Heart right ventricle (tissue), 16 donors: ENCODE results near the gene LGALS12. TPM values are rescaled to one million over a fixed set of nuclear protein-coding genes. Genes with fewer than 3 reads are reported as not detected.

Experiments
- ATAC-seq, 8 donors: fragments of 200-7000 bp; cut with Tn5 transposase; one replicate each; pipeline ENCODE4 v1.9.1; 2020; ENCODE audit warnings: mild to moderate bottlenecking in 8 of 8, moderate library complexity in 8 of 8, moderate number of reproducible peaks in 1 of 8
- DNase-seq, 2 donors: peaks; one replicate each; pipeline ENCODE4 v3.0.0-alpha.2; 2020
- H3K27ac ChIP-seq, 10 donors: fragments of 200-600 bp; sonication (generic) in 2 of 10; one replicate each; pipeline versions ENCODE4 v1.5.0 to v1.8.0; 2020 to 2022; ENCODE audit warnings: mild to moderate bottlenecking in 3 of 10
- H3K27me3 ChIP-seq, 7 donors: fragments of 200-600 bp; one replicate each; pipeline ENCODE4 v1.8.0; 2021 to 2022; ENCODE audit warnings: mild to moderate bottlenecking in 2 of 7
- H3K36me3 ChIP-seq, 9 donors: fragments of 200-600 bp; sonication (generic) in 1 of 9; one replicate each; pipeline versions ENCODE4 v1.5.0 to v1.8.0; 2020 to 2022; ENCODE audit warnings: mild to moderate bottlenecking in 2 of 9
- H3K4me1 ChIP-seq, 9 donors: fragments of 200-600 bp; sonication (generic) in 1 of 9; one replicate each; pipeline versions ENCODE4 v1.5.0 to v1.8.0; 2020 to 2022; ENCODE audit warnings: mild to moderate bottlenecking in 4 of 9
- H3K4me3 ChIP-seq, 10 donors: fragments of 200-600 bp; sonication (generic) in 2 of 10; one replicate each; pipeline versions ENCODE4 v1.5.0 to v1.8.0; 2020 to 2022; ENCODE audit warnings: mild to moderate bottlenecking in 7 of 10, moderate library complexity in 2 of 10
- H3K9me3 ChIP-seq, 11 donors: fragments of 200-600 bp in 10 of 11; sonication (generic) in 2 of 11; one replicate each; pipeline versions ENCODE4 v1.5.0 to v1.8.0; 2013 to 2022; ENCODE audit warnings: mild to moderate bottlenecking in 2 of 11, control low read depth in 1 of 11, moderate library complexity in 1 of 11
- WGBS, 2 donors: extraction: QIAGEN DNeasy Blood & Tissue Kit; methylation state at CpG; one replicate each; pipeline ENCODE4 v1.1.7; 2013; ENCODE audit warnings: inconsistent platforms in 1 of 2; 5-methylcytosine and 5-hydroxymethylcytosine counted together
- intact Hi-C, 10 donors: fragments of 100-400 bp; cut with DNase I; formaldehyde crosslinking; loops; one replicate each; pipeline versions ENCODE4 v1.11.1 to v1.14.2; 2022
- polyA plus RNA-seq, 2 donors: library from polyadenylated mRNA; stranded (reverse); fragments of 200-250 nt; gene quantifications; one replicate each; pipeline ENCODE4 v1.2.3, GENCODE V29; 2013
- total RNA-seq, 10 donors: library from RNA; stranded (reverse); fragmentation: NEBNext Ultra II Directional in 3 of 10; extraction: Animal tissue kit (Norgen Biotek cat#: 25700) in 3 of 10; gene quantifications; one replicate each; pipeline versions ENCODE4 v1.2.1 to v1.2.4, GENCODE V29; 2021 to 2023
- TF ChIP-seq, protein P1 (sequence below), 9 donors: fragments of 200-600 bp; sonication (generic) in 2 of 9; IDR thresholded peaks; one replicate each; pipeline versions ENCODE4 v1.5.0 to v1.8.0; 2021 to 2022; ENCODE audit warnings: antibody characterized with exemption in 9 of 9, mild to moderate bottlenecking in 5 of 9, moderate library complexity in 1 of 9
- donor health status: Arrhythmogenic right ventricular cardiomyopathy.
- donor health status: ischemic (EF 13 %, LVEDD 7.1; RV severe dilation, severe dysfunction).
- donor health status: healthy with polysubstance abuse.
- donor health status: DM: no; HTN: yes; CAD: no.
- donor health status: DM: no; HTN: no; CAD: no.
- donor health status: ischemic (EF 25% LVEDD 6.9; RV normal size, moderate dysfunction).
- donor health status: ischemic (EF 25% LVEDD 5.7; RV mildly dilated, moderate dysfunction).
- donor health status: healthy.
- donor health status: DM: yes; HTN: yes; CAD: no.
- donor health status: Ischemic cardiomyopathy.
- donor health status: ischemic (EF 35%, LVEDD 5.7; RV mildly dilated, moderate dysfunction).
- donor health status: nonischemic (EF 11% LVEDD 7.7; RV severe dilation, severe dysfunction).
- donor health status: DM: yes; HTN: yes; CAD: no.
- donor health status: PGD.
- donor health status: ischemic (EF 29% LVEDD 5.4; RV normal size, mild dysfunction).
- donor health status: nonischemic (EF 23%, LVEDD 6.1; RV moderate dilation, normal function).

Gene LGALS12
- total and polyA plus RNA-seq, 12 donors = 0.61 to 6.9 (median 1.2) TPM; not detected in 3

DNA sequence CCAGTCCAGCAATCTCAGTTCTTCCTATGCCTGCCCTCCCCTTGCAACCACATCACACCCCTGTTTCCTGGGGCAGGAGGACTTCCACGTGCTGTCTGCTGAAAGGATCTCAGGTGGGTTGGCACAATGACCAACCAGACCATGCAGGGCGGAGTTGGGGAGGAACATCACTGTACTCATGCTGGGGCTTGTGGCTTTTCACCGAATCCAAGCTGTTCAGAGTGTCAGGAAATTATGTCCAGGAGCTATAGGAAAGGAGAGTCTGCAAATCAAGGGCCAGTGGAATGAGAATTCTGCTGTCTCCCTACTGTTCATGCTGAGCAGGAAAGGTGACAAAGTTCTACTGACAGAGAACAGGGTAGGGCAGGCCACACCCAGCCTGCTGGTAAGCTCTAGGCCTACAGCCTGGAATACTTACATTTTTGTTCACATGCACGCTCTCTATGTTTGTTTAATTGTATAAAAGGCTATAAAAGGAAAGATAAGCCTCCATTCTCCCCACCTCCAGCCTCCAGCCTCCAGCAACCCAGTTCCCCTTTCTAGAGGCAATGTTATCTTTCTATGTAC is 59.0 kb downstream of the LGALS12 start:
- Histone ChIP-seq H3K9me3 (no peaks in the 10 kb centered on the region), H3K4me3 (no peak overlapping the region), H3K36me3 (no peaks in the 10 kb centered on the region), H3K27ac (no peak overlapping the region), H3K27me3 (no peaks in the 10 kb centered on the region), H3K4me1 (peaks cover 0 to 37% (median 12%) of the 10 kb centered on the region in 9 donors)
- intact Hi-C loops = loop anchor here in 1 of 10 donors (10.0 kb wide), 1 partner anchor 60 kb away; no protein-coding TSS in a partner anchor
- TF ChIP-seq, protein P1, sequence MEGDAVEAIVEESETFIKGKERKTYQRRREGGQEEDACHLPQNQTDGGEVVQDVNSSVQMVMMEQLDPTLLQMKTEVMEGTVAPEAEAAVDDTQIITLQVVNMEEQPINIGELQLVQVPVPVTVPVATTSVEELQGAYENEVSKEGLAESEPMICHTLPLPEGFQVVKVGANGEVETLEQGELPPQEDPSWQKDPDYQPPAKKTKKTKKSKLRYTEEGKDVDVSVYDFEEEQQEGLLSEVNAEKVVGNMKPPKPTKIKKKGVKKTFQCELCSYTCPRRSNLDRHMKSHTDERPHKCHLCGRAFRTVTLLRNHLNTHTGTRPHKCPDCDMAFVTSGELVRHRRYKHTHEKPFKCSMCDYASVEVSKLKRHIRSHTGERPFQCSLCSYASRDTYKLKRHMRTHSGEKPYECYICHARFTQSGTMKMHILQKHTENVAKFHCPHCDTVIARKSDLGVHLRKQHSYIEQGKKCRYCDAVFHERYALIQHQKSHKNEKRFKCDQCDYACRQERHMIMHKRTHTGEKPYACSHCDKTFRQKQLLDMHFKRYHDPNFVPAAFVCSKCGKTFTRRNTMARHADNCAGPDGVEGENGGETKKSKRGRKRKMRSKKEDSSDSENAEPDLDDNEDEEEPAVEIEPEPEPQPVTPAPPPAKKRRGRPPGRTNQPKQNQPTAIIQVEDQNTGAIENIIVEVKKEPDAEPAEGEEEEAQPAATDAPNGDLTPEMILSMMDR (IDR thresholded peaks at IDR 0.05) = no peak
- no peak for DNase-seq
- ATAC-seq = no peak
- 86 to 89% methylated on average over 4 of the region's 4 CpGs for WGBS, 2 donors

Other genes with a start within 250 kb of the LGALS12 start
- gene SLC22A9, start 136.3 kb upstream of the LGALS12 start, total RNA-seq = not detected
- gene SLC22A9, start 136.3 kb upstream of the LGALS12 start, polyA plus RNA-seq = not detected
- gene PLAAT5, start 14.9 kb upstream of the LGALS12 start, total RNA-seq = 1 to 10 TPM in 8 of 10 donors, under 1 TPM in 2; 0.69 to 7.2 (median 1.8) TPM
- 1 to 10 TPM in 1 of 2 donors, under 1 TPM in 1; 0.64 to 1.5 TPM for gene PLAAT5, start 14.9 kb upstream of the LGALS12 start, polyA plus RNA-seq
- 100 to 1,000 TPM in 1 of 10 donors, 10 to 100 TPM in 3, 1 to 10 TPM in 6; 3.3 to 565 (median 7.7) TPM for gene PLAAT4, start 30.7 kb downstream of the LGALS12 start, total RNA-seq
- 10 to 100 TPM; 10.1 to 11.7 TPM for gene PLAAT4, start 30.7 kb downstream of the LGALS12 start, polyA plus RNA-seq
- 1 to 10 TPM in 1 of 10 donors, under 1 TPM in 1, not detected in 8; 0.35 to 3.7 TPM for gene PLAAT2, start 57.3 kb downstream of the LGALS12 start, total RNA-seq
- not detected for gene PLAAT2, start 57.3 kb downstream of the LGALS12 start, polyA plus RNA-seq
- 100 to 1,000 TPM in 9 of 10 donors, 10 to 100 TPM in 1; 82.8 to 211 (median 137) TPM for gene PLAAT3, start 108.3 kb downstream of the LGALS12 start, total RNA-seq
- 100 to 1,000 TPM; 118 to 159 TPM for gene PLAAT3, start 108.3 kb downstream of the LGALS12 start, polyA plus RNA-seq
- gene ATL3, start 165.3 kb downstream of the LGALS12 start, total RNA-seq = 10 to 100 TPM in 8 of 10 donors, 1 to 10 TPM in 2; 8.5 to 22.2 (median 12.5) TPM
- 1 to 10 TPM; 5.9 to 7.3 TPM for gene ATL3, start 165.3 kb downstream of the LGALS12 start, polyA plus RNA-seq
- gene RTN3, start 175.4 kb downstream of the LGALS12 start, total RNA-seq = 10 to 100 TPM; 38.0 to 72.0 (median 55.4) TPM
- gene RTN3, start 175.4 kb downstream of the LGALS12 start, polyA plus RNA-seq = 10 to 100 TPM; 31.1 to 51.7 TPM